ENCODE data around the gene SLC29A3.

Gene SLC29A3

DNA sequence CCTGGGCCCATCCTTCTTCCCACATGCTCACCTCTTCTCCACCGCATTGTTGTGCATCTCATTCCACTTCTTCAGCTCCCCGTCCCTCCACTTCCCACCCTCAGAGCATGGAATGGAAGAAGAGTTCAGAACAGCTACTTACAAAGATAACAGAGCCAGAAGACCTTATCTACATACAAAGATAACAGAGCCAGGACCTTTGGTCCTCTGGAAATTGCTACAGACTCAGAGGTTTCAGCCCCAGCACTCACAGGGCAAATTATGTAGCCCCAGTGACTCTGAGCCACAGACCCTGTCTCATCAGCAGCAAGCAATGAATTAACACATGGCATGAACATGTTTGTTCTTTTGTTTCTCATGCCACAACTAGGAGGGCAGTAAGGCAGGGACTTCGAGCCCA lies 28.7 kb upstream of the SLC29A3 start:
- no peaks in the 10 kb centered on the region for H3K36me3 ChIP-seq (ENCODE audit: low read length)
- H3K9ac ChIP-seq (ENCODE audit: low read length) = no peak overlapping the region
- H3K4me2 ChIP-seq (ENCODE audit: low read depth, low read length, poor library complexity, severe bottlenecking) = no peak overlapping the region
- no peaks in the 10 kb centered on the region for H3K9me2 ChIP-seq (replicated peaks; ENCODE audit: insufficient read depth, low read length)
- H3F3A ChIP-seq (ENCODE audit: insufficient read depth) = no peaks in the 10 kb centered on the region
- no peaks in the 10 kb centered on the region for H3K79me2 ChIP-seq (ENCODE audit: insufficient read depth, low read length)
- no peak overlapping the region for H3K4me3 ChIP-seq (ENCODE audit: insufficient read depth, low read length, poor library complexity, severe bottlenecking)
- no peaks in the 10 kb centered on the region for H3K9me3 ChIP-seq (ENCODE audit: insufficient read depth, low read length)
- no peak for TF ChIP-seq EZH2phosphoT487 (conservative IDR thresholded peaks at IDR 0.05; ENCODE audit: low read length)
- TF ChIP-seq, protein P1, sequence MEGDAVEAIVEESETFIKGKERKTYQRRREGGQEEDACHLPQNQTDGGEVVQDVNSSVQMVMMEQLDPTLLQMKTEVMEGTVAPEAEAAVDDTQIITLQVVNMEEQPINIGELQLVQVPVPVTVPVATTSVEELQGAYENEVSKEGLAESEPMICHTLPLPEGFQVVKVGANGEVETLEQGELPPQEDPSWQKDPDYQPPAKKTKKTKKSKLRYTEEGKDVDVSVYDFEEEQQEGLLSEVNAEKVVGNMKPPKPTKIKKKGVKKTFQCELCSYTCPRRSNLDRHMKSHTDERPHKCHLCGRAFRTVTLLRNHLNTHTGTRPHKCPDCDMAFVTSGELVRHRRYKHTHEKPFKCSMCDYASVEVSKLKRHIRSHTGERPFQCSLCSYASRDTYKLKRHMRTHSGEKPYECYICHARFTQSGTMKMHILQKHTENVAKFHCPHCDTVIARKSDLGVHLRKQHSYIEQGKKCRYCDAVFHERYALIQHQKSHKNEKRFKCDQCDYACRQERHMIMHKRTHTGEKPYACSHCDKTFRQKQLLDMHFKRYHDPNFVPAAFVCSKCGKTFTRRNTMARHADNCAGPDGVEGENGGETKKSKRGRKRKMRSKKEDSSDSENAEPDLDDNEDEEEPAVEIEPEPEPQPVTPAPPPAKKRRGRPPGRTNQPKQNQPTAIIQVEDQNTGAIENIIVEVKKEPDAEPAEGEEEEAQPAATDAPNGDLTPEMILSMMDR (IDR thresholded peaks at IDR 0.05; ENCODE audit: insufficient read depth, low read length, poor library complexity, severe bottlenecking) = no peak
- no peak overlapping the region for H2AFZ ChIP-seq (ENCODE audit: low read depth, low read length, severe bottlenecking)
- no peaks in the 10 kb centered on the region for H3K27me3 ChIP-seq (ENCODE audit: low read length)
- no peak overlapping the region for H3K27ac ChIP-seq (ENCODE audit: low read depth, low read length)
- no peaks in the 10 kb centered on the region for H4K20me1 ChIP-seq (ENCODE audit: low read depth, low read length)

DNA sequence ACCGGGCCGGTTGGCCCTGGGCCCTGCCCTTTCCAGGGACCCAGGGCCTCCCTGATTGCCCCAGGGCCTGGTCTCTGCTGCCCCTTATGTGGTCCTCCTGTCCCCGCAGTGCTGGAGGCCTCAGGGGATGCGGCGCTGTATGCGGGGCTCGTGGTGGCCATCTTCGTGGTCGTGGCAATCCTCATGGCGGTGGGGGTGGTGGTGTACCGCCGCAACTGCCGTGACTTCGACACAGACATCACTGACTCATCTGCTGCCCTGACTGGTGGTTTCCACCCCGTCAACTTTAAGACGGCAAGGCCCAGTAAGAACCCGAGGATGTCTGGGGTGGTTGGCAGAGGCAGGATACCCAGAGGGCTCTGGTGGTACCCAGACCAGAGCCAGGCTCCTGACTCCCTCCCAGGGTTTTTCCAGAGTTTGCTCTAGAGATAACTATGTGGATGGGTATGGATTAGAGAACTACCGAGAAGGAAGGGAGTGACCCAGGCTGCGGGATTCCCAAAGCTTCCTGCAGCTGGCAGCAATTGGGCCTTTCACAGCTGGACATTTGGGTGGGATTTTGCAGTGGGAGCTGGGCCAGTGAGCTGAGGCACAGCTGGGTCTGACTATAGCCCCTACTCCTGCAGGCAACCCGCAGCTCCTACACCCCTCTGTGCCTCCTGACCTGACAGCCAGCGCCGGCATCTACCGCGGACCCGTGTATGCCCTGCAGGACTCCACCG lies 28.1 kb upstream of the SLC29A3 start:
- Histone ChIP-seq H3K4me3 (ENCODE audit: insufficient read depth, low read length, poor library complexity, severe bottlenecking) (no peak overlapping the region), H3K27me3 (ENCODE audit: low read length) (no peaks in the 10 kb centered on the region), H3K79me2 (ENCODE audit: insufficient read depth, low read length) (no peaks in the 10 kb centered on the region), H4K20me1 (ENCODE audit: low read depth, low read length) (no peaks in the 10 kb centered on the region), H3K9me2 (replicated peaks; ENCODE audit: insufficient read depth, low read length) (no peaks in the 10 kb centered on the region), H3K27ac (ENCODE audit: low read depth, low read length) (no peak overlapping the region), H3K4me2 (ENCODE audit: low read depth, low read length, poor library complexity, severe bottlenecking) (no peak overlapping the region), H3K9ac (ENCODE audit: low read length) (no peak overlapping the region), H3F3A (ENCODE audit: insufficient read depth) (no peaks in the 10 kb centered on the region), H3K36me3 (ENCODE audit: low read length) (no peaks in the 10 kb centered on the region), H2AFZ (ENCODE audit: low read depth, low read length, severe bottlenecking) (no peak overlapping the region), H3K9me3 (ENCODE audit: insufficient read depth, low read length) (no peaks in the 10 kb centered on the region)
- no peak for TF ChIP-seq EZH2phosphoT487 (conservative IDR thresholded peaks at IDR 0.05; ENCODE audit: low read length)
- TF ChIP-seq, protein P1 (IDR thresholded peaks at IDR 0.05; ENCODE audit: insufficient read depth, low read length, poor library complexity, severe bottlenecking) = no peak

DNA sequence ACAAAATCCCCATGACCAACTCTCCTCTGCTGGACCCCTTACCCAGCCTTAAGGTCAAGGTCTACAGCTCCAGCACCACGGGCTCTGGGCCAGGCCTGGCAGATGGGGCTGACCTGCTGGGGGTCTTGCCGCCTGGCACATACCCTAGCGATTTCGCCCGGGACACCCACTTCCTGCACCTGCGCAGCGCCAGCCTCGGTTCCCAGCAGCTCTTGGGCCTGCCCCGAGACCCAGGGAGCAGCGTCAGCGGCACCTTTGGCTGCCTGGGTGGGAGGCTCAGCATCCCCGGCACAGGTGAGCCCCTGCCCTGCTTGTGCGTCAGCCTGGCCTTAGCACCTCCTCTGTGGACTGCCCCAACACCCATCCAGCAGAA lies 27.5 kb upstream of the SLC29A3 start:
- no peak overlapping the region for H3K9ac ChIP-seq (ENCODE audit: low read length)
- no peaks in the 10 kb centered on the region for H3K79me2 ChIP-seq (ENCODE audit: insufficient read depth, low read length)
- H3K4me3 ChIP-seq (ENCODE audit: insufficient read depth, low read length, poor library complexity, severe bottlenecking) = no peak overlapping the region
- no peaks in the 10 kb centered on the region for H3K9me2 ChIP-seq (replicated peaks; ENCODE audit: insufficient read depth, low read length)
- TF ChIP-seq EZH2phosphoT487 (conservative IDR thresholded peaks at IDR 0.05; ENCODE audit: low read length) = no peak
- TF ChIP-seq, protein P1 (IDR thresholded peaks at IDR 0.05; ENCODE audit: insufficient read depth, low read length, poor library complexity, severe bottlenecking) = no peak
- no peaks in the 10 kb centered on the region for H3F3A ChIP-seq (ENCODE audit: insufficient read depth)
- no peaks in the 10 kb centered on the region for H3K36me3 ChIP-seq (ENCODE audit: low read length)
- no peaks in the 10 kb centered on the region for H4K20me1 ChIP-seq (ENCODE audit: low read depth, low read length)
- no peak overlapping the region for H3K27ac ChIP-seq (ENCODE audit: low read depth, low read length)
- no peak overlapping the region for H3K4me2 ChIP-seq (ENCODE audit: low read depth, low read length, poor library complexity, severe bottlenecking)
- H3K27me3 ChIP-seq (ENCODE audit: low read length) = no peaks in the 10 kb centered on the region
- no peak overlapping the region for H2AFZ ChIP-seq (ENCODE audit: low read depth, low read length, severe bottlenecking)
- no peaks in the 10 kb centered on the region for H3K9me3 ChIP-seq (ENCODE audit: insufficient read depth, low read length)
